HepG2 (cell line): ENCODE results near the gene SCN9A. TPM values are rescaled to one million over a fixed set of nuclear protein-coding genes. Genes with fewer than 3 reads are reported as not detected.

Source experiments
- CBX5 ChIP-seq: sonication (generic); formaldehyde crosslinking; IDR thresholded peaks from 2 replicates; pipeline ENCODE4 v1.4.0; 2020; ENCODE audit warnings: missing genetic modification reagents, borderline replicate concordance
- CCAR2 ChIP-seq: fragments of 200-400 bp; formaldehyde crosslinking; optimal IDR thresholded peaks from 2 replicates; pipeline ENCODE3; 2018; ENCODE audit warnings: low read depth, mild to moderate bottlenecking, low read length, moderate library complexity
- CREBL2 ChIP-seq: sonication (generic); formaldehyde crosslinking; IDR thresholded peaks from 2 replicates; pipeline ENCODE4 v1.8.1; 2023; ENCODE audit warnings: missing genetic modification reagents, mild to moderate bottlenecking, borderline replicate concordance
- DPF2 ChIP-seq: sonication (generic); formaldehyde crosslinking; IDR thresholded peaks from 2 replicates; pipeline ENCODE4 v1.4.0; 2020; ENCODE audit warnings: mild to moderate bottlenecking, low read depth, missing genetic modification reagents, borderline replicate concordance
- ELF1 ChIP-seq: sonication (generic); formaldehyde crosslinking; IDR thresholded peaks from 2 replicates; pipeline ENCODE4 v1.4.0; 2020; ENCODE audit warnings: missing genetic modification reagents
- EP300 ChIP-seq, 3 experiments: sonication (generic) in 1 of 3; formaldehyde crosslinking in 1 of 3; IDR thresholded peaks; 2 replicates each; pipeline versions ENCODE4 v1.5.1 to v1.6.1; 2011 to 2020; ENCODE audit warnings: low read depth in 2 of 3, low read length in 2 of 3, borderline replicate concordance in 1 of 3, improper control_type of control experiment in 1 of 3, mild to moderate bottlenecking in 1 of 3, missing genetic modification reagents in 1 of 3, moderate library complexity in 1 of 3
- FOXA1 ChIP-seq, 2 experiments: fragments of 450-650 bp in 1 of 2; sonication (generic) in 1 of 2; formaldehyde crosslinking in 1 of 2; IDR thresholded peaks; 2 replicates each; pipeline versions ENCODE4 v1.4.0 to v1.6.1; 2016 to 2020; ENCODE audit warnings: missing genetic modification reagents in 1 of 2
- KMT2B ChIP-seq: IDR thresholded peaks from 2 replicates; pipeline ENCODE4 v1.6.1; 2016; ENCODE audit warnings: missing genetic modification reagents, missing compliant biosample characterization
- MXD3 ChIP-seq: IDR thresholded peaks from 2 replicates; pipeline ENCODE4 v1.6.1; 2016; ENCODE audit warnings: mild to moderate bottlenecking, missing biosample characterization, missing genetic modification reagents
- RNF2 ChIP-seq: fragments of 450-650 bp; conservative IDR thresholded peaks from 2 replicates; pipeline ENCODE4 v1.6.1; 2016; ENCODE audit warnings: low read depth
- SP5 ChIP-seq: IDR thresholded peaks from 2 replicates; pipeline ENCODE4 v1.6.1; 2016; ENCODE audit warnings: low read depth, borderline replicate concordance
- SRSF1 ChIP-seq: fragments of 200-400 bp; formaldehyde crosslinking; optimal IDR thresholded peaks from 2 replicates; pipeline ENCODE3; 2017; ENCODE audit warnings: mild to moderate bottlenecking, low read depth, low read length, moderate library complexity
- ZMYM4 ChIP-seq: sonication (generic); formaldehyde crosslinking; IDR thresholded peaks from 2 replicates; pipeline ENCODE4 v1.8.1; 2023; ENCODE audit warnings: mild to moderate bottlenecking, missing genetic modification reagents
- ZNF10 ChIP-seq: sonication (generic); formaldehyde crosslinking; IDR thresholded peaks from 2 replicates; pipeline ENCODE4 v1.4.0; 2020; ENCODE audit warnings: mild to moderate bottlenecking, low read depth, missing genetic modification reagents, borderline replicate concordance
- ZNF232 ChIP-seq: sonication (generic); formaldehyde crosslinking; IDR thresholded peaks from 2 replicates; pipeline ENCODE4 v1.4.0; 2020; ENCODE audit warnings: missing genetic modification reagents, borderline replicate concordance
- ZNF263 ChIP-seq: sonication (generic); formaldehyde crosslinking; IDR thresholded peaks from 2 replicates; pipeline ENCODE4 v1.4.0; 2020; ENCODE audit warnings: missing genetic modification reagents
- ZNF496 ChIP-seq: sonication (generic); formaldehyde crosslinking; IDR thresholded peaks from 2 replicates; pipeline ENCODE4 v1.8.1; 2023; ENCODE audit warnings: mild to moderate bottlenecking, moderate library complexity, missing genetic modification reagents; ENCODE audit not compliant: insufficient replicate concordance
- ZNF567 ChIP-seq: sonication (generic); formaldehyde crosslinking; IDR thresholded peaks from 2 replicates; pipeline ENCODE4 v1.8.1; 2023; ENCODE audit warnings: mild to moderate bottlenecking, missing genetic modification reagents, borderline replicate concordance
- ZXDC ChIP-seq: sonication (generic); formaldehyde crosslinking; IDR thresholded peaks from 2 replicates; pipeline ENCODE4 v1.5.0; 2020; ENCODE audit warnings: mild to moderate bottlenecking, missing genetic modification reagents
- polyA plus RNA-seq, 8 experiments: library from polyadenylated mRNA; depleted of rRNA in 3 of 8; stranded (reverse) in 7 of 8; unstranded in 1 of 8; fragments of >200 nt; fragmentation: Illumina TruSeq in 4 of 8; extraction: Trizol in 4 of 8; gene quantifications; 2 replicates each; pipeline versions ENCODE4 v1.2.1 to v1.2.3, GENCODE V29; 2011 to 2016; ENCODE audit warnings: low read depth in 4 of 8, missing spikeins in 1 of 8, mixed read lengths in 1 of 8; ENCODE audit not compliant: insufficient read depth in 1 of 8
- total RNA-seq, 5 experiments: library from RNA; depleted of rRNA; stranded (reverse); fragments of >200 nt; fragmentation: Illumina TruSeq; extraction: Trizol; gene quantifications; 2 replicates each; pipeline ENCODE4 v1.2.3, GENCODE V29; 2016; ENCODE audit warnings: low read depth in 1 of 5
- TF ChIP-seq, protein P1 (sequence below): sonication (generic); formaldehyde crosslinking; IDR thresholded peaks from 2 replicates; pipeline ENCODE4 v1.5.1; 2020; ENCODE audit warnings: mild to moderate bottlenecking, missing genetic modification reagents, moderate library complexity
- TF ChIP-seq, protein P2 (sequence below): sonication (generic); formaldehyde crosslinking; IDR thresholded peaks from 2 replicates; pipeline ENCODE4 v1.8.1; 2022; ENCODE audit warnings: low read depth, mild to moderate bottlenecking, missing genetic modification reagents

The SCN9A gene
- total and polyA plus RNA-seq, 2 of the 13 experiments (the other 11 are each of a cell fraction or from before 2014, with no cell fraction given) = 15.3 to 24.3 TPM

DNA sequence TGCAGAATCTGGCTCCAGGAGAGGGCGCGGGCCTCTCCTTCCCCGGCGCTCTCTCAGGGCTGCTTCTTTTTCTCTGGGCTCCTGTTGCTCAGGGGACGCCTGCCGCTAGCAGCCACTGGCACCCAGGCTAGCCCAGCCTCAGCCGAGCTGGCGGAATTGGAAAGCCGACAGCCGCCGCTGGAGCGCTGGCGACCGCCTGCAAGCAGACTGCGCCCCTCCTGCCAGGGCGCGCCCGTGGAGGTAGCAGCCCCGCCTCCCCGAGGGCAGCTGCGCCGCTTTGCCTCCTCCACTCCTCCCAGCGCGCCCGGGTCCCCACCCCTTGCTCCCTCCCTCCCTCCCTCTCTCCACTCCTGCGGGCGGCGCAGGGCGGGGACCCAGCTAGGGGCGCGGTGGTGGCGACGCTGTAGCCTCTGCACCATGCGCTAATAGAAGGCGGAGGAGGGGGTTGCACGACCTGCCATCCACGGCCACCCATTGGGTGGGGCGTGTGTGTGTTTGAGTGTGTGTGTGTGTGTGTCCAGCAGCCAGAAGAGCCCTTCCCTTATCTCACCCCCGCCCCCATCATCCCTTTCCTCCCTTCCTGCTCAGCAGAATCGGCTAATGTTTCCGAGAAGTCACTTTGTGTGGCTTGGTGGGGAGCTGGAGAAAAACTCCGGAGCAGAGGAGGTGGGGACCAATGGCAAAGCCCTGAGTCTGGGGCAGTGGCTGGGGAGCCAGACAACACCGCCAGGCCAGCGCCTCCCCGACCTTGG lies at the start of gene SCN9A (continued):
- peak; percentile 94 for TF ChIP-seq MXD3 (CRISPR knock-in tag)
- TF ChIP-seq ZNF263 (CRISPR knock-in tag) = peak; percentile 56; the same call in 1 of the 2 replicates
- peak; percentile 92 for TF ChIP-seq ZMYM4 (CRISPR knock-in tag)
- no peak for TF ChIP-seq SRSF1
- no peak; the same call in none of the 2 replicates for TF ChIP-seq ELF1 (CRISPR knock-in tag)
- TF ChIP-seq CREBL2 (CRISPR knock-in tag) = no peak
- TF ChIP-seq ZNF496 (CRISPR knock-in tag) = no peak
- TF ChIP-seq KMT2B (CRISPR knock-in tag) = peak; percentile 78
- no peak; the same call in 1 of the 2 replicates for TF ChIP-seq DPF2 (CRISPR knock-in tag)
- no peak for TF ChIP-seq ZXDC
- TF ChIP-seq, protein P1, sequence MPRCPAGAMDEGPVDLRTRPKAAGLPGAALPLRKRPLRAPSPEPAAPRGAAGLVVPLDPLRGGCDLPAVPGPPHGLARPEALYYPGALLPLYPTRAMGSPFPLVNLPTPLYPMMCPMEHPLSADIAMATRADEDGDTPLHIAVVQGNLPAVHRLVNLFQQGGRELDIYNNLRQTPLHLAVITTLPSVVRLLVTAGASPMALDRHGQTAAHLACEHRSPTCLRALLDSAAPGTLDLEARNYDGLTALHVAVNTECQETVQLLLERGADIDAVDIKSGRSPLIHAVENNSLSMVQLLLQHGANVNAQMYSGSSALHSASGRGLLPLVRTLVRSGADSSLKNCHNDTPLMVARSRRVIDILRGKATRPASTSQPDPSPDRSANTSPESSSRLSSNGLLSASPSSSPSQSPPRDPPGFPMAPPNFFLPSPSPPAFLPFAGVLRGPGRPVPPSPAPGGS (CRISPR knock-in tag) = peak; percentile 80; the same call in 1 of the 2 replicates
- no peak for TF ChIP-seq CCAR2
- TF ChIP-seq, protein P2, sequence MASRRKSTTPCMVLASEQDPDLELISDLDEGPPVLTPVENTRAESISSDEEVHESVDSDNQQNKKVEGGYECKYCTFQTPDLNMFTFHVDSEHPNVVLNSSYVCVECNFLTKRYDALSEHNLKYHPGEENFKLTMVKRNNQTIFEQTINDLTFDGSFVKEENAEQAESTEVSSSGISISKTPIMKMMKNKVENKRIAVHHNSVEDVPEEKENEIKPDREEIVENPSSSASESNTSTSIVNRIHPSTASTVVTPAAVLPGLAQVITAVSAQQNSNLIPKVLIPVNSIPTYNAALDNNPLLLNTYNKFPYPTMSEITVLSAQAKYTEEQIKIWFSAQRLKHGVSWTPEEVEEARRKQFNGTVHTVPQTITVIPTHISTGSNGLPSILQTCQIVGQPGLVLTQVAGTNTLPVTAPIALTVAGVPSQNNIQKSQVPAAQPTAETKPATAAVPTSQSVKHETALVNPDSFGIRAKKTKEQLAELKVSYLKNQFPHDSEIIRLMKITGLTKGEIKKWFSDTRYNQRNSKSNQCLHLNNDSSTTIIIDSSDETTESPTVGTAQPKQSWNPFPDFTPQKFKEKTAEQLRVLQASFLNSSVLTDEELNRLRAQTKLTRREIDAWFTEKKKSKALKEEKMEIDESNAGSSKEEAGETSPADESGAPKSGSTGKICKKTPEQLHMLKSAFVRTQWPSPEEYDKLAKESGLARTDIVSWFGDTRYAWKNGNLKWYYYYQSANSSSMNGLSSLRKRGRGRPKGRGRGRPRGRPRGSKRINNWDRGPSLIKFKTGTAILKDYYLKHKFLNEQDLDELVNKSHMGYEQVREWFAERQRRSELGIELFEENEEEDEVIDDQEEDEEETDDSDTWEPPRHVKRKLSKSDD (CRISPR knock-in tag) = no peak
- TF ChIP-seq ZNF10 (CRISPR knock-in tag) = no peak
- TF ChIP-seq EP300 (IDR thresholded peaks at IDR 0.05; ENCODE audit: low read depth in 2 of 2, low read length in 2 of 2) = peak in 1 of 2 experiments; percentile 18; a peak in 2 of 4 replicates
- no peak for TF ChIP-seq EP300 (CRISPR knock-in tag; IDR thresholded peaks at IDR 0.05; ENCODE audit: borderline replicate concordance)
- TF ChIP-seq ZNF567 = peak; percentile 59; the same call in 1 of the 2 replicates
- peak; percentile 86 for TF ChIP-seq SP5 (CRISPR knock-in tag)
- TF ChIP-seq FOXA1 (IDR thresholded peaks at IDR 0.05) = no peak
- TF ChIP-seq FOXA1 (CRISPR knock-in tag; IDR thresholded peaks at IDR 0.05) = no peak
- no peak for TF ChIP-seq RNF2
- TF ChIP-seq CBX5 (CRISPR knock-in tag) = peak; percentile 60; the same call in 1 of the 2 replicates
- 0 out of 2 replicates have a peak, but pooled peaks have one; percentile 16 for TF ChIP-seq ZNF232
